ENCODE results near the gene EXOC2. TPM values are rescaled to one million over a fixed set of nuclear protein-coding genes. Genes with fewer than 3 reads are reported as not detected.

EXOC2 gene
- total and polyA plus RNA-seq, 2 of the 13 experiments (the other 11 are each of a cell fraction or from before 2014, with no cell fraction given), result 12.6 to 22.9 TPM

- intact Hi-C loops (cut with micrococcal nuclease; ENCODE audit: unreplicated experiment) (no loop called here), in situ Hi-C loops (cut with HindIII; ENCODE audit: extremely low pct_ligation_motif_present, low pct_unique_long_range_greater_than_20kb) (no loop called here)
- POLR2A ChIA-PET, result no interaction called here
- TF ChIP-seq CEBPB (IDR thresholded peaks at IDR 0.05; ENCODE audit: borderline replicate concordance, low read depth, low read length) (0 out of 2 replicates have a peak, but pooled peaks have one; percentile 6), RXRB (CRISPR knock-in tag; IDR thresholded peaks at IDR 0.05; ENCODE audit: borderline replicate concordance) (no peak)
- no peak overlapping the region for H3K4me2 ChIP-seq (ENCODE audit: low read depth, low read length)
- peaks cover 6 to 61% of the 10 kb centered on the region in 2 experiments; a peak in 4 of 5 replicates for H3K27me3 ChIP-seq (ENCODE audit: control insufficient read depth in 1 of 2, insufficient read depth in 2 of 2, low read length in 2 of 2)
- H3K36me3 ChIP-seq (replicated peaks in 1 of 2; ENCODE audit: control insufficient read depth in 1 of 2, insufficient read depth in 2 of 2, low read length in 2 of 2), result no peaks in the 10 kb centered on the region
- no peaks in the 10 kb centered on the region for H3K9me3 ChIP-seq (ENCODE audit: low read length)
- WGBS (ENCODE audit: low lambda C conversion rate), result 19% methylated on average over 9 of the region's 9 CpGs
- CTCF ChIA-PET (ENCODE audit: low intra/inter-chr PET ratio, low total read pairs), result no interaction called here
- no peak overlapping the region for H3K9ac ChIP-seq (ENCODE audit: insufficient read depth, low read depth, low read length)
- H2AFZ ChIP-seq (ENCODE audit: low read length), result no peak overlapping the region
- no TSS peak for BruUV-seq (replicated peaks)
- H3K79me2 ChIP-seq (ENCODE audit: insufficient read depth, low read length), result no peaks in the 10 kb centered on the region
- FAIRE-seq (no peak), ATAC-seq (no peak), DNase-seq (ENCODE audit: low spot score) (no peak)
- no peak overlapping the region for H3K4me3 ChIP-seq (replicated peaks in 1 of 3; ENCODE audit: insufficient read depth in 1 of 3, low read depth in 2 of 3, low read length in 3 of 3)
- no peak overlapping the region for H3K27ac ChIP-seq (ENCODE audit: extremely low read length, insufficient read depth, low read length)
- no peaks in the 10 kb centered on the region; the same call in 1 of the 2 replicates for H4K20me1 ChIP-seq (ENCODE audit: insufficient read depth, low read length)
- no peaks in the 10 kb centered on the region for H3K4me1 ChIP-seq (ENCODE audit: insufficient read depth, low read length)
These were observed 240.5 kb downstream of the EXOC2 start for GRCh38 chr6:452301-453067.

- no peak for FAIRE-seq
- Histone ChIP-seq H3K4me1 (ENCODE audit: insufficient read depth, low read length) (no peaks in the 10 kb centered on the region), H3K4me2 (ENCODE audit: low read depth, low read length) (no peak overlapping the region), H3K4me3 (replicated peaks in 1 of 3; ENCODE audit: insufficient read depth in 1 of 3, low read depth in 2 of 3, low read length in 3 of 3) (no peak overlapping the region), H2AFZ (ENCODE audit: low read length) (no peak overlapping the region), H3K9ac (ENCODE audit: insufficient read depth, low read depth, low read length) (no peak overlapping the region), H3K36me3 (replicated peaks in 1 of 2; ENCODE audit: control insufficient read depth in 1 of 2, insufficient read depth in 2 of 2, low read length in 2 of 2) (no peaks in the 10 kb centered on the region), H3K27me3 (ENCODE audit: control insufficient read depth in 1 of 2, insufficient read depth in 2 of 2, low read length in 2 of 2) (peaks cover 6 to 63% of the 10 kb centered on the region in 2 experiments; a peak in 4 of 5 replicates), H3K9me3 (ENCODE audit: low read length) (no peaks in the 10 kb centered on the region), H4K20me1 (ENCODE audit: insufficient read depth, low read length) (no peaks in the 10 kb centered on the region; the same call in 1 of the 2 replicates), H3K27ac (ENCODE audit: extremely low read length, insufficient read depth, low read length) (no peak overlapping the region), H3K79me2 (ENCODE audit: insufficient read depth, low read length) (no peaks in the 10 kb centered on the region)
- 58% methylated on average over 8 of the region's 8 CpGs for WGBS (ENCODE audit: low lambda C conversion rate)
- intact Hi-C loops (cut with micrococcal nuclease; ENCODE audit: unreplicated experiment) (no loop called here), in situ Hi-C loops (cut with HindIII; ENCODE audit: extremely low pct_ligation_motif_present, low pct_unique_long_range_greater_than_20kb) (no loop called here)
- no peak for ATAC-seq
- CTCF ChIA-PET (ENCODE audit: low intra/inter-chr PET ratio, low total read pairs), result no interaction called here
- no TSS peak for BruUV-seq (replicated peaks)
- TF ChIP-seq MXI1 (IDR thresholded peaks at IDR 0.05; ENCODE audit: borderline replicate concordance, low read depth, low read length) (no peak), MAX (IDR thresholded peaks at IDR 0.05) (no peak), ZSCAN12 (CRISPR knock-in tag; IDR thresholded peaks at IDR 0.05) (no peak), ZNF512 (CRISPR knock-in tag; IDR thresholded peaks at IDR 0.05) (no peak), CHCHD3 (CRISPR knock-in tag; IDR thresholded peaks at IDR 0.05) (no peak)
- DNase-seq (ENCODE audit: low spot score), result no peak
- POLR2A ChIA-PET, result no interaction called here
These were observed 241.1 kb downstream of the EXOC2 start for GRCh38 chr6:451847-452246.

All from HepG2 (cell line).